GM10248 (cell line): ENCODE measurements around the gene TAS1R3.

ENCODE experiments used
- CTCF ChIA-PET: fragments of 300-600 bp; sonication (Branson Sonifier 250); formaldehyde crosslinking; extraction: SDS; loops from one replicate; lab custom pipeline; 2021; ENCODE audit warnings: antibody characterized with exemption; lab: Yijun Ruan, JAX
- POLR2A ChIA-PET: fragments of 350-650 bp; sonication (Branson Sonifier 250); formaldehyde crosslinking; extraction: SDS; loops from one replicate; lab custom pipeline; 2020; ENCODE audit warnings: antibody characterized with exemption; lab: Yijun Ruan, JAX
- DNase-seq: peaks from one replicate; pipeline ENCODE4 v3.0.0; 2012; ENCODE audit errors: extremely low spot score
- TF ChIP-seq, protein P1 (sequence below): IDR thresholded peaks from 2 replicates; pipeline ENCODE4 v1.5.1; 2012; ENCODE audit warnings: mild to moderate bottlenecking, low read depth; ENCODE audit errors: extremely low read depth, missing control alignments, control extremely low read depth

Gene TAS1R3

DNA sequence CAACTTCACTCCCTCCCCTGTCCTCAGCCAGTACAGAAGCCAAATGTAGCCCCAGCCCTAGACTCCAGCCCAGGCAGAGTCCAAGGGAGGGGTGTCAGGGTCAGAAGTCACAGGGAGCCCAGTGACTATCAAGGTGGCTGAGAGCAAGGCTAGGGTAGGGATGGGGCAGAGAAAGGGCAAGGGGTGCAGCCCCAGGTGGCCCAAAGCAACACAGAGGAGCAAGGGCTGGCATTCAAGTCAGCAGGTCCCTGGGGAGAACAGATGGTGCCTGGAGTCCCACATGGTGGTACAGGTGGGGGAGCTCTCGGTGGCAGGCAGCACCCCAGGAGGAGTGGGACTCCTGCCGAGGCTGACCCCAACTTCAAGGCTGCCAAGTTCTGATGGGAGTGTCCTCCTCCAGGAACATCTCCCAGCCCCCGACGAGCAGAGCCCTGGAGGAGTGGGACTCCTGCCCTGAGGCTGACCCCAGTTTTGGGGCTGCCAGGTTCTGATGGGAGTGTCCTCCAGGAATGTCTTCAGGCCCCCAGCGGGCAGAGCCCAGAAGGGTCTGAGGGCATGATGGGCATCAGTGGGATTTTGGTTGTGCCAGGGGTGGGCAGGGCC lies 21.8 kb downstream of the TAS1R3 start:
- no peak for DNase-seq
- ChIA-PET POLR2A (no interaction called here), CTCF (interaction anchor here (1.2 to 3.1 kb wide), 4 partner anchors 18 to 281 kb away, joined by 3 to 29 read pairs (median 4); no protein-coding TSS in a partner anchor)
- TF ChIP-seq, protein P1, sequence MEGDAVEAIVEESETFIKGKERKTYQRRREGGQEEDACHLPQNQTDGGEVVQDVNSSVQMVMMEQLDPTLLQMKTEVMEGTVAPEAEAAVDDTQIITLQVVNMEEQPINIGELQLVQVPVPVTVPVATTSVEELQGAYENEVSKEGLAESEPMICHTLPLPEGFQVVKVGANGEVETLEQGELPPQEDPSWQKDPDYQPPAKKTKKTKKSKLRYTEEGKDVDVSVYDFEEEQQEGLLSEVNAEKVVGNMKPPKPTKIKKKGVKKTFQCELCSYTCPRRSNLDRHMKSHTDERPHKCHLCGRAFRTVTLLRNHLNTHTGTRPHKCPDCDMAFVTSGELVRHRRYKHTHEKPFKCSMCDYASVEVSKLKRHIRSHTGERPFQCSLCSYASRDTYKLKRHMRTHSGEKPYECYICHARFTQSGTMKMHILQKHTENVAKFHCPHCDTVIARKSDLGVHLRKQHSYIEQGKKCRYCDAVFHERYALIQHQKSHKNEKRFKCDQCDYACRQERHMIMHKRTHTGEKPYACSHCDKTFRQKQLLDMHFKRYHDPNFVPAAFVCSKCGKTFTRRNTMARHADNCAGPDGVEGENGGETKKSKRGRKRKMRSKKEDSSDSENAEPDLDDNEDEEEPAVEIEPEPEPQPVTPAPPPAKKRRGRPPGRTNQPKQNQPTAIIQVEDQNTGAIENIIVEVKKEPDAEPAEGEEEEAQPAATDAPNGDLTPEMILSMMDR = no peak

DNA sequence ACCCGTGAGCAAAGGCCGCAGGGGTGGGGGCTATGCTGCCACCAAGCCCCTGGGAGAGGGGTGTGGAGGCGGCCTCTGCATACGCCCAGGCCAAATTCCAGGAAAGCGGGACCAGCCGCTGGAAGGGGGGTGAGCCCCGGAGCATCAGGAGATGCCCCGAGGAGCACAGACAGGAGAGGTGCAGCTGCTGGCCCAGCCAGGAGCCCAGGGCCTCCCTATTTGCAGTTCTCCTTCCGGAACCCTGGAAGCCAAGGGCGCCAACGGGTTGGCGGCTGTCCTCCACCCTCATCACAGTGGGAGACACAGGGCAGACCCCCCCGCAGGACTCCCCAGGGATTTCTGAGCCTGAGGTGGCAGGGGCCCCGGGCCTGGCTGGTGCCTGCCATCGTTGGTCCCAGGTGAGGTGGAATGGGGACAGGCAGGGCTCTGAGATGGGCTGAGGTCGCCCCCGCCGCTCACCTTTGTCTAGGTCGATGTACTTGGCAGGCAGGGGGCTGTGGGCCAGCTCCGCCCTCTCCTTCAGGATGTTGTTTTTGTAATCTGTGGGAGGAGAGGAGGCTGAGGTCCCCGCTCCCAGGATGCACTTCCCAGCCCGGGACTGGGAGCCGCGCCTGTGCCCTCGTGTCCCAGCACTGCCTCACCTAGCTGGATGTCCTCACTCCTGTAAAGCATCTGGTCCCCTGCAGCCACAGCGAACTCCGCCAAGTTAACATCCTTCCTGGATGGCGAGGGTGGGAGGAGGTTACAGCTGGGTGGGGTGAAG lies 22.5 kb downstream of the TAS1R3 start:
- TF ChIP-seq, protein P1 = no peak
- ChIA-PET CTCF (interaction anchor here (1.2 to 3.1 kb wide), 2 partner anchors 17 to 88 kb away, joined by 4 to 29 read pairs; no protein-coding TSS in a partner anchor), POLR2A (no interaction called here)
- DNase-seq = no peak

DNA sequence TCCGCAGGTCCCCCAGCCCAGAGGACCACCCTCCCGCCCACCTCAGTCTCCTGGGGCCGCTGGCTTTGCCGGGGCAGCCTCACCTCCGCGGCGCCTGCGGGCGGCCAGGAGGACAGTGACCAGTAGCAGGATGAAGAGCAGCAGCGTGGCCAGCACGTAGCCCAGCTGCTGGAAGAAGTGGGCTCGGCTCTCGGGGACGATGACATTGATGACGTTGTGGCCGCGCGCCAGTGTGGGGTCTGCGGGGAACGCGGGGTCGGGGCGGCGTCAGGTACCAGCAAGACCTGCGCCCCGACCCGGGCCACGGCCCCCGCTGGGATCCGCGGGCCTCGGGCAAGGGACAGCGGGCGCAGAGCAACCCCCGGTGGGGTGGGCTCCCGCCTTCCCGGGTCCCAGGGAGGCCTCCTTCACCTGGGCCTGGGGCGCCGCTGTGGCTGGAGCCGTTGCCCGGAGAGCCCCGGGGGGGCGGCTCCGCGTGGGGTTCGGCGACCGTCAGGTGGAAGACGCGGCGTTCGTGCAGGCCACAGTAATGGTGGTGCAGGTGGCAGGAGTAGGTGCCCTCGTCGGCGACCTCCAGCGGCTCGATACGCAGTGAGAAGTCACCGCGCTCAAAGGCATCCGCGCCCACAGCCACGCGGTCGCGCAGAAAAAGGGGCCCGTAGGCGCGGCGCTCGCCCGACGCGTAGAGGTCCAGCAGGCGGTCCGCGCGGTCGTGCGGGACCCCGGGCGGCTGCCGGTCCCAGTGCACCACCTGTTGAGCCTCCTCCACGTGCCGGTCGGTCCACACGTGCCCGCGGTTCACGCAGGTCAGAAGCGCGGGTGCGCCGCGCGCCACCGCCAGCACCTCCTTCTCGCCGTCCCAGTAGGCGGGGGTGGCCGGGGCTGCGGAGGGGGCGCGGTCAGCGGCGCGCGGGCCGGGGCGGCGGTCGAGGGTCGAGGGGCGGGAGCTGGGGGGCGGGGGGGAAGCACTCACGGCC lies 23.5 kb downstream of the TAS1R3 start:
- no peak for DNase-seq
- TF ChIP-seq, protein P1 = no peak
- POLR2A ChIA-PET = no interaction called here
- CTCF ChIA-PET = interaction anchor here (3.1 kb wide), 1 partner anchor 16 kb away, joined by 29 read pairs; no protein-coding TSS in a partner anchor

DNA sequence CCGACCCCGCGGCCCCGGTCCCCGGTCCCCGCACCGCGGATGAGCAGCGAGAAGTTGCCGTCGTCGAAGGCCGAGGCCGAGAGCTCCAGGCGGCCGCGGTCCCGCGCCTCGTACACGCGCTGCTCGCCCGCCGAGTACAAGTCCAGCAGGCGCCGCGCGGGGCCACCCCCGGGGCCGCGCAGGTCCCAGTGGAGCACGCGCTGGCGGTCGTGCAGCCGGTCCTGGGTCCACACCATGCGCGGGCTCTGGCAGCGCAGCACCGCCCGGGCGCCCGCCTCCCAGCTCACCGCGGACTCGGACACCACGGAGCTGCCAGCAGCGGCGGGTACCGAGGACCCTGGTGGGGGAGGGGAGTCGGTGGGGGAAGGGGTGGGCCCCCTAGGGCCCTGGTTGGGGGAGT lies 24.3 kb downstream of the TAS1R3 start:
- TF ChIP-seq, protein P1 = no peak
- no peak for DNase-seq
- POLR2A ChIA-PET = no interaction called here
- CTCF ChIA-PET = no interaction called here

DNA sequence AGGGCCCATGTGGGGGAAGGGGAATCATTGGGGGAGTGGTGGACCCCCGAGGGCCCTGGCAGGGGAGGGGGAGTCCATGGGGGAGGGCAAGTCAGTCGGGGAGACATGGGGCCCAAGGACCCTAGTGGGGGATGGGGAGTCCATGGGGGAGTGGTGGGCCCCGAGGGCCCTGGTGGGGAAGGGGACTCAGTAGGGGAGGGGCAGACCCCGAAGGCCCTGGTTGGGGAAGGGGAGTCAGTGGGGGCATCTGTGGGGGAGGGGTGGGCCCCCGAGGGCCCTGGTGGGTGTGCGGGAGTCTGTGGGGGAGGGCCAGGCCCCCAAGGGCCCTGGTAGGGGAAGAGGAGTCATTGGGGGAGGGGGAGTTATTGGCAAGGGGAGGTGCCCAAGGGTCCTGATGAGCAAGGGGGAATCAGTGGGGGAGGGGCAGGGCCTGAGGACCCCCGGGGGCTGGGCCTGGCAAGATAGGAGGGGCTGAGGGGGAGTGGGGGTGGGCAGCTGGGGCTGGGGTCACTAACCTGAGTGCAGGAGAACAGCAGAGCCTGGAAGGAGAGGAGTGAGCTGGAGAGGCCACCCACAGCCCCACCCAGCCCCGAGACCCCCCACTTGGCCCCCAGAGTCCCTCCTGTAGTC lies 25.2 kb downstream of the TAS1R3 start:
- TF ChIP-seq, protein P1 = no peak
- ChIA-PET CTCF (no interaction called here), POLR2A (no interaction called here)
- no peak for DNase-seq

DNA sequence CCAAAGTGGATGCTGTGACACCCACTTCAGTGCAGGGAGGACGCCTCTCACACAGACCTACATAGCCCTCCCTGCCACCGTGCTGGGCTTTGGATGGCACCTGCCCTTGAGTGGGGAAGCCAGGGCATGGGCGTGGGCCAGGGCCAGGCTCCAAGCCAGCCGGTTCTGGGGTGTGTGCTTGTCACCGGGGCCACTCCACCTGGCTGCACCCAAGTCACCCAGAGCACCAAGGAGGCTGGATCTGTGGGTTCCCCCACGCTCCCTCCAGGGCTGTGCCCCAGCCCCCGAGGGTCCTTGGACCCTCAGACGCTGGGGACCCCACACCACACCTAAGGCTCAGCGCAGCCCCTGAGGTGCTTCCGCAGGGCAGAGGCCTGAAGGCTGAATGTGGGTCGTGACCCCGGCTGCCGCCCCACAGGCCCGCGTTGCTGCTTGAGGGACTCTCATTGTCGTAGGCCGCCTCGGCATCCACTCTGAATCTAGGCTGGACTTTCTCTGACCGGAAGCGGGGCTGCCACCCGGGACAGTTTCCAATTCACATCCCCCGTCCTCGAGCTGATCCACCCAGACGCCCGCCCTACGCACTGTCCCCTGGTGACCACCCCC lies 25.8 kb downstream of the TAS1R3 start:
- CTCF ChIA-PET = interaction anchor here (1.7 kb wide), 1 partner anchor 15 kb away, joined by 5 read pairs; no protein-coding TSS in a partner anchor
- TF ChIP-seq, protein P1 = no peak
- no peak for DNase-seq
- POLR2A ChIA-PET = no interaction called here
